Left kidney (tissue), 2 donors: ENCODE results near the gene KLC1. TPM values are rescaled to one million over a fixed set of nuclear protein-coding genes. Genes with fewer than 3 reads are reported as not detected.
"Not testable (repeated sequence)": the region's sequence is repeated elsewhere in the genome, so short reads cannot be mapped to it uniquely, and the experiment has no call there.

Experiments
- DNase-seq: peaks from one replicate; pipeline ENCODE4 v3.0.0-alpha.2; 2013
- polyA plus RNA-seq: library from polyadenylated mRNA; unstranded; fragments of 120-200 nt; gene quantifications from one replicate; pipeline ENCODE4 v1.2.1, GENCODE V29; 2013; ENCODE audit not compliant: insufficient read length

The KLC1 gene
- polyA plus RNA-seq, 1 donor = 138 TPM

DNA sequence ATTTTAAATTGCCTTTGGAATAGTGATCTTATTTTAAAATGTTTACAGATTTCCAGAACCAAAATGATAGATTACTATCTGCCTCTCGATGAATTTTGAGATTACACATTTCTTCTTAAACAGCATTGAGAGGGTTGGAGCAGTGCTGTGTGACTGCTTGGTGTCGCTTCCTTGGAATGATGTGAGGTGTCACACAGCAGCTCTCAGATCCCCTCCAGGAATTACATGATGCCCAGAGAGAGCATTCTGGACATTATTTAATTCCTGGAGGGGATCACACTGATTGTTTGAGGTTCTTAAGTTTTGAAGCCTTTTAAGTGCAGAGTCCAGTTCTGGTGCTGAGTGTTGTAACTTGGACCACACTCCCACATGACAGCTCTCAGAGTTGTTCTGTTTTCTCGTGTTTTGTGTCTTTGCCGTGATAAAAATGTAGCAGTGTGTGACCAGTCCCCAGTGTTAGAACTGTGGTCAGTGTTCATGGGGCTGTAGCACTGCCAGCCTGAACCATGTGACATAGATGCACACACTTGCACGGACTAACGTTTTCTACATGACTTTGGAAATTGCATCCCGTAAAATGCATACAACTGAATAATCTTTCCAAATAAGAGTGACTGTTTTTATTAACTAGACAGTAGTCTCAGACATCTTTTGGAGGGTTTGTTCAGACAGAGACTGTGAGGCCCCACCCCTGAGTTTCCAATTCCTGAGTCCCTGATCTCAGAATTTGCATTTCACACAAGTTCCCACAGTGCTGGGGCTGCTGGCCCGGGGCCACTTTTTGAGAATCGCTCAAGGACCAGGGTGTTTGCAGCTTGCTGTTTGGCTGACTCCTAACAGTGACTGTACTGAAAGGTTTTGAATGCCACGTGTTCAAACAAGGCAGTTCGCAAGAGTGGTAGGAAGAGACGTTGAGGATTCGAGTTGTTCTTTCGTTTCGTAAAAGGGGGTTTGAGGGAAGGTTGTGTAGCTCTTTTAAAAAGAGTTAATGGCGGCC lies 60.2 kb downstream of the KLC1 start:
- no peak for DNase-seq

DNA sequence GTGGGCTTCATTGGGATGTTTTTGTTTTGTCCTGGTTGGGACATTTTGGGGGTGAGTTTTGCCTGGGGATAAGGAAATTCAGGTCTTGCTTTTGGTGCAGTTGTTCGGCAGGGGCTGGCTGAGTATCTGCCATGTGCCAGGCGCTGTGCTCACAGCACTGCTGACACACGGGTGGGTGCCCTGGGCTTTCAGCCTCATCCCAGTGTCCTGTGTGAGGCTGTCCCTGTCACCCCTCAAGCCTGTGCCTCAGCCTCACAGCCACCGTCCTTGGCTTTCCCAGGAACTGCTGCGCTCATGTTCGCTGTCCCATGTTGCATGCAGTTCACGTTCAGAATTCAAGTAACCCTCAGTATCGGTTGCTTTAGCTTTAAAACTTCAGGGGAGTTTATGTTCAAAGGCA lies 61.3 kb downstream of the KLC1 start:
- DNase-seq = no peak

DNA sequence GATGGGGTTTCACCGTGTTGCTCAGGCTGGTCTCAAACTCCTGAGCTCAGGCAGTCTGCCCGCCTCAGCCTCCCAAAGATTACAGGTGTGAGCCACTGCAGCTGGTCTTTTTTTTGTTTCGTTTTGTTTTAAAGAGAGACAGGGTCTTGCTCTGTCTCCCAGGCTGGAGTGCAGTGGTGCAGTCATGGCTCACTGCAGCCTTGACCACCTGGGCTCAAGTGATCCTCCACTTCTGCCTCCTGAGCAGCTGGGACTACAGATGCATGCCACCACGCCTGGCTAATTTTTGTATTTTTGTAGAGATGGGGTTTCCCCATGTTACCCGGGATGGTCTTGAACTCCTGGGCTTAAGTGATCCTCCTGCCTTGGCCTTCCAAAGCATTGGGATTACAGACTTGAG lies 62.6 kb downstream of the KLC1 start:
- DNase-seq = not testable (repeated sequence)

DNA sequence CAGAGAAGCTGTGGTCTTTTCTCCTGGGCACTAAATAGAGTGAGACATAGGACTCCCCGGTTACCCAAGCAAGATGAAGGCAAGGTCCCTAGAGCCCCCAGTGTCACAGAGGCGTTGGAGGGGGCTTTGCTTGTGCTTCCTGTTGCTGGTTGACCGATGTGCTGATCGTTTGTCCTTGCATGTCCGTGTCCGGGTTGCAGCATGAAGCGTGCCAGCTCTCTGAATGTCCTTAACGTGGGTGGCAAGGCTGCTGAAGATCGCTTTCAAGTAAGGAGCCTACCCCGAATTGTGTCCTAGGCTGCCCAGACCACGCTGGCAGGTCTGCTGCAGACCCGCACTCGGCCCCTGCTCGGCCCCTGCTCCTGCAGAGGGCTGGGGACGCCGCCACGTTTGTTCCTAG lies 63.1 kb downstream of the KLC1 start:
- DNase-seq = no peak

DNA sequence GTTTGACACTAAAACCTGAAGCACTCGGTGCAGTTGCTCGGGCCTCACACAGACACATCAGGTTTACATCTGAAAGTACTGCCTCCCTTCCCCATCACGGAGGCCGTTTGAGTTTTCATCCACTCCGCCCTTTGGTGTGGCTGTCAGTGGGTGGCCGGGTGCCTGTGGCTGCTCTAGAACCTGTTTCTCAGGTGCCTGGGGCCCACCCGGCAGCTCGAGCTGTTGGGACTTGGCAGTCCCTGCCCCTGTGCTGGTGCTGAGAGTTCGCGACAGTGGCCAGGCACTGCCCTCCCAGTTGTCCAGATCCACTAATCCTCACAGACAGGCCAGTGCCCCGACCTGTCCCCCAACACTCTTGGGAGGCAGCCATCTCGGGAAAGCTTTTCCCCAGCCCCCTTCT lies 63.9 kb downstream of the KLC1 start:
- DNase-seq = no peak

DNA sequence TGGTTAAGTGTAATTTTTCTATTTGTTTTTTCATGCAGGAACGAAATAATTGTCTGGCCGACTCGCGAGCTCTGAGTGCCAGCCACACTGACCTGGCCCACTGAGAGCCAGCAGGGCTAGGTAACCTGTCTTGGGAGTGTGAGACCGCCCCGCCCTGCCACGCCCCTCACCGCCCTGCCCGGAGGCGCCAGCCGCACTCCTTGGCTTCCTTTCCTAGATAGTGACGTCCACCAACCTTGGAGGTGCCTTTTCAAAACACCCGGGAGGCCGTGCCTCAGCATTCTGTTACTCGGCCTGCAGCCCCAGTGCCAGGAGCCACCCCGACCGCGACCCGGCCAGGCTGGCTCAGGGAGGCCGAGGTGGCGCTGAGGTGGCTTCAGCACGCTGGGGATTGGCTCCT lies 64.5 kb downstream of the KLC1 start:
- no peak for DNase-seq

DNA sequence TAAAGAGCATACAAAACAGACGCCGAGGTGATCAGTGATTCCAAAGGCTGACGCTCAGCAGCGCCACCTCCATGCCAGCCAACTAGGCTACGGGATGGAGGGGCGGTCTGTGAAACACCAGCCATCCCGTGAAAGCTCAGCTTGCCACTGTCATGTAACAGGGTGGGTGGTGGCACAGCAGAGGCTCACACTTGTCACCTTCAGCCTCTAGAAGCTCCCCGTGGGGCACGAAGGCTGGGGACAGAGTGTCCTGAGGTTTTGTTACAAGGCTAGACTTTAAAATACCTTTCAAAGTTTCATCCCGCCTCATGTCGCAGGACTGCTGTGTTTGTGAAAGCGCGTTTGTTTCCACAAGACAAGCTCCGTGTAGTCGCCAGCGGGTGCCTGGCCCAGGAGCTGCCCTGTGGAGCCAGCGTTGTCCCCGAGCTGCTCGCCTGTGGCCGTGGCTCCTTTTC lies 65.6 kb downstream of the KLC1 start:
- no peak for DNase-seq

DNA sequence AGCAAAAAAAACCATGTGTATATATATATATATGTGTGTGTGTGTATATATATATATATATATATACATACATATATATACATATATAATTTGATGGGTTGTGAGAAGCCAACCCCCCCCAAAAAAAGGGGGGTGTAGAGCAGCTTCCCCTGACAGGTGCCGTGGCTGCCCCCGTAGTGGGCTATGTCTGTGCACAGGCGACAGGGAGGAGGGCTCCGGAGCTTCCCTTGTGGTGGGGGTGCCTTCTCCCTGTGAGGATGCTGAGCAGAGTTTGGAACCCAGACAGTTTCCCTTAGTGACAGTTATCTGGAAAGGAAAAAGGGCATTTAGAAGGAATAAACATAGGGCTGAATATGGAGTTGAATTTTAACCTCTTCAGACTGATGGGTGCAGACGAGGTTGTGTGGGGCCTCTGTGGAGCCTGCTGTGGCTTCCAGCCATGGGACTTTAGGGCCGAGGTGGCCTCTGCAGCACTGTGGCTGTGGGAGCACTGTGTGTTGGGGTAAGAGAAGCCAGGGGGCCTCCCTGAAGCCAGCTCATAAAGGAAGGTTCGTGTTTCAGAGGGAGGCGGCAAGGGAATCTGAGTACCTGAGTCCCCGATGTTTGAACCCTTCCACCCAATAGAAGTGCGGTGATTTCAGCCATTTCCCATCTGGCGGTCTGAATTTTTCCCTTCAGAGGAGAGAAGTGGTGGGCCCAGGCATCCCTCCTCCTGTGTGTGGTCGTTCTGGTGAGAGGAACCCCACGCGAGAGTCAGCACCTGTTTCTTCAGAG lies 66.5 kb downstream of the KLC1 start:
- no peak for DNase-seq

DNA sequence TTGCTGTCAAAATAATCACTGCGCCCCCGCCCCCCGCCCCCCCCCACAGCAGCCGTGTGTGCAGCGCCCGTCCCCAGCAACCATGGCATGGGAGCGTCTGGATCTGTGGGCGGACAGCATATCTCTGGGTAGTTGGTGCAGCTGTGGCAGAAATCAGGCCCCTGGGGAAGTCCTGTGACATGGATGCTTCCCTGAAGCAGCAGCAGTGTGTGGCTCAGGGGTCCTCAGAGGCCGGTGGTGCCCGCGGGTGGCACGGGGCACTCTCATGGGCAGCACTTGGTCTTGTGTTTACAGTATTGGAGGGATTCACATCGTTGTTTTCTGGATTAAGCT lies 67.0 kb downstream of the KLC1 start:
- no peak for DNase-seq

DNA sequence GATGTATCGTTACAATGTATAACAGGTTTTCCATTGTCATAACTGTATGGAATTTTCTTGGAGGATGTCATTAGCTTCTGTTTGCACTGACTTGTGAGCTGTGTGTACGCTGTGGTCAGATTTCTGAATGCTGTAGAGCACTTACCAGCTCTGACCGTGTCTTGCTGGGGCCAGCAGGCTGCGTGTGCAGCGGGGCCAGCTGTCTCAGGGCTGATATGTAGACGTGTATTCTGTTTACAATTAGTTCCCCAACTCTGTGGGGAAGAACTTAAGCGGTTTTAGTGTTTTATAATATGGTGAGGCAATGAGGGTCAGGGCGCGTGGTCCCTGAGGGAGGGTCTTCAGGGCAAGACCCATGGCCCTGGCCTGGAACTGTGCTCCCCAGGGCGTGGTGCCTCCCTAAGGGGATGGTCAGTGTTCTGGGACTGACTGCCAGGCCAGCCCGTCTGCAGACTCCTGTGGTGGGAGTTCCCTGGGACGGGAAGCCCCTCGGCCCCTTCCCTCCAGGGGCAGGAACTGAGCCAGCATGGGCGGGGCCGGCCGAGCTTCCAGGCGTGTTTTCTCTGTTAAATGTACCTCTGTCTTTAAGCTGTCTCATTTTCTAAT lies 67.6 kb downstream of the KLC1 start:
- peak; percentile 29 for DNase-seq

DNA sequence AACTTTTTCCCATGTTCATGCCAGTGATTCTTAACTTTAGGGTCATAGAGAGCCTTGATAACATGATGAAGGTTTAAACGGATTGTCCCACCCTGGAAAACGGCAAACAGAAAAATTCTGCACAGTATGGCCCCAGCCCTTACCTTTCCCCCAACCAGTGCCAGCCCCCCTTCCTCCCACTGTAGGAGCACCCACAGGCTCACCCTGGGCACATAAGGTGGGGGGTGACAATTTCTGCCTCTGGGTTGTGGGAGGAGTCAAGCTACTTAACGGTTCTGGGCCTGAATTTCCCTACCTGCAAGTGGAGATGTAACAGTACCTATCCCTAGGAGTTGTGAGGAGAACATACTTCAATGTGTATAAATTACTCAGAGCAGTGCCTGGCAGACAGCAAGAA lies 68.2 kb downstream of the KLC1 start:
- DNase-seq = no peak

DNA sequence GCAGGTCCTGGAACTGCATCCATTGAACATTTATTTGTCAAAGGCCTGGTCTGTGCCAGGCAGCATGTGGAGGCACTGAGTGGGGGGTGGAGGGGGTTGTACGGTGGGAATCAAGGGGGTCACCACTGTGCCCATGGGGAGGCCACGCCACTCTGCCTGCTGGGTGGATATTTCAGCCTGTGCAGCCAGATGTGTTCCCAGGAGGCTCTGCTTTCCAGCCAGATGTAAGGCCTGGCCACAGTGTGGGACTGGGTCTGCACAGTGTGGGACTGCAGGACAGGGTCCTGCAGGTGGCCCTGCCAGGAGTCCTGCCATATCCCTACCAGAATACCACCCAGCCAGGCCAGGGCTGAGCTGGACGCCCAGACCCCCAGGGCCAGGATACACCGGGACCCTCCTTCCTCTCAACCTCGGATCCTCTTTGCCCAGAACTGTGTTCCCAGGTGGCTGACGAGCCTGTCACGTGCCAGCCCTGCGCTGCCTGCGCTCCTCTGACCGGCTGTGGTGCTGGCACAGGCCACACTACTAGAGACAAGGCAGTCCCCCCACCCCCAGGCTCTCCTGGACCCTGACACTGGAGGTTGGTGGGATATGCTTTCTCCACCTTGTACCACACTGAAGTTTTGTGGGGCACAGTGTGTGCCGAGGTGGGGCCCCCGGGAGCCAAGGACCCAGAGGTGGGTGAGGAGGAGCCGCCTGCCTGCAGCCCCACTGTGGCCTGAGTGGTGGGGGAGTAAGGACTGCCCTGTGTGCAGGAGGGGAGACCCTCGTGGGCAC lies 68.8 kb downstream of the KLC1 start:
- no peak for DNase-seq

DNA sequence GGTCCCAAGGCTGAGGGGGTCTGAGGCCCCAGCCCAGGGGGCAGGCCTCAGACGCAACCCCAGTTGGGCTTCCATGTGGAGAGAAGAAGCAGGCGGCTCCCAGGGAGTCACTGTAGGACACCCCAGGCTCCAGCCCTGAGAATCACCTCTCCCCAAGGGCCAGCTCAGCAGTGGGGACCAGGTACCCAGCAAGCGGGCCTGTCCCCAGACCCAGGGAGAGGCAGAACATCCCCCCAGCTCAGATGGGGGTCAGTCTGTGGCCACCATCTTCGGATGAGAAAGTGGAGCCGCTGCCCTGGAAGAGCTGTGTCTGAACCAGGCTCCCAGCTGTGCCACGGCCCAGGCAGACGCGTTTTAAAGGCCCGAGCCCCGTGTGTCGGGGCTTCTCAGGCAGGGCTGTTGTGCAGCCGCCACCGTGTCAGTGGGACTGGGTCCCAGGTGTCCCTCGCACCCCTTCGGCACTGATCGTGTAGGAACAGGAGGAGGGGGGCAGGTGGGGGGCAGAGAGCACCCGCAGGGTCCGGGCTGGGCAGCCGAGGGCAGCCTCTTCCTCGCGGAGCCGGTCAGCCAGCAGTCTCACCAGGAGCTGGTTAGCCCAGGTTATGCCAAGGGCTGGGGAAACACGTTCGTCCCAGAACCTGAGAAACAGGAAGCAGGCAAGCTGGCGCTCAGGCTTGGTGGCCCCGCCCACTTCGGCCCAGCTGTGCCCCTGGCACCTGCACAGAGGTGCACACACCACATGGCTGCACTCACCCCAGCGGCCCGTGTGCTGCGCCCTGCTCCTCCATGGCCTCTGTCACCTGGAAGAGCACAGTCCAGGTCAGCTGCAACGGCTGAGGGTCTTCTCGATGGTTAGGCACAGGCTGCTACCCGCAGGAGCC lies 69.6 kb downstream of the KLC1 start:
- DNase-seq = no peak

DNA sequence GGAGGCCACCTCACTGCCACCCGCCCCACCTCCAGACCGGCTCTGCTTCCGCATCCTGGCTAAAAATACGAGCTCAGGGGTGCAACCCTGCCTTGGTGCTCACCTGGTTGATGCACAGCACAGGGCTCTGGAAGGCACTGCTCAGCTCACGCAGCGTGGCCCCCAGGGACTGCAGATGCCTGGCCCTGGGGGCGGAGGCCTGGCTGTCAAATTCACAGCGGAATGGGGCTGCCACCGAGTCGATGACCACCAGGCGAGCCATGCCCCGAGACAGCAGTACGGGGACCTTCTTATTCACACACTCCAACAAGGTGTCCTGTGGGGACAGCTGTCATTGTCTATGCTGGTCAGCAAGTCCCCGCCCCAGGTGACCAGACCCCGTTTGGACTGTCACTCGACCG lies 70.2 kb downstream of the KLC1 start:
- DNase-seq = no peak

DNA sequence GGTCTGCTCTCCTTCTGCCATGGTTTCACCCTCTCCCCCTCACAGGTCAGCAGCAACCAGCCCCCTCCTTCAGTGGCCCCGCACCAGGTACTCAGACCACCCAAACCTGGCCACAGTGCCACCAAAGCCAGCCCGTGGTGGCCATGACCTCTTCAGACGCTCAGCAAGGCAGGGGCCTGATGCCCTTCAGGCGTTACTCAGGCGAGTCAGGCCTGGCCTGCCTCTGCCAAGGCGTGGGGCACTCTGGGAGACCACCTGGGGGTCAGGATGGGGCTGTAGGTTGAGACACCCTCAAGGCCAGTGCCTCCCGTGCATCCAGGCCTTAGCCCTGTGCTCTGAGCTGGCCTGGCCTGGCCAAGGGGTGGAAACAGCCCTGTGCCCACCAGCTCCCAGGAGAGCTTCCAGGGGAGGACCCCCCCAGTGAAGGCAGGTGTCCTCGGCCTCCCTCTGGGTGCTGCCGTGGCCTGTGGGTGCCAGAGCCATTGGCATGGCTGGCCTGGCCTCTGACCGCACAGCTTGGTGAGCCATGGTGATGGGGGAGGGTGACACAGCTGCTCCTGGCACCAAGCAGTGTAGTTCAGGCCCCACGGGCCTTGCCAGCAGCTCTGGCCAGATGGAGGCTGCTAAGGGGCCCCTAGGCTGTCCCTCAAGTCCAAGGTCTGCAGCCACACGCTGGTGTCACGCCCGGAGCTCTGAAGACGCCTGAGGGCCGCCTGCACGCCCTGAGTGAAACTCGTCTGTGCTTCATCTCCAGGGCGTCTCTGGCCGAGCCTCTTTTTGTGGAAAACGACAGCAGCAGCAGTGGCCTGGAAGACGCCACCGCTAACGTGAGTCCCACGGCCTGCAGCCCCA lies 71.1 kb downstream of the KLC1 start:
- DNase-seq = no peak

DNA sequence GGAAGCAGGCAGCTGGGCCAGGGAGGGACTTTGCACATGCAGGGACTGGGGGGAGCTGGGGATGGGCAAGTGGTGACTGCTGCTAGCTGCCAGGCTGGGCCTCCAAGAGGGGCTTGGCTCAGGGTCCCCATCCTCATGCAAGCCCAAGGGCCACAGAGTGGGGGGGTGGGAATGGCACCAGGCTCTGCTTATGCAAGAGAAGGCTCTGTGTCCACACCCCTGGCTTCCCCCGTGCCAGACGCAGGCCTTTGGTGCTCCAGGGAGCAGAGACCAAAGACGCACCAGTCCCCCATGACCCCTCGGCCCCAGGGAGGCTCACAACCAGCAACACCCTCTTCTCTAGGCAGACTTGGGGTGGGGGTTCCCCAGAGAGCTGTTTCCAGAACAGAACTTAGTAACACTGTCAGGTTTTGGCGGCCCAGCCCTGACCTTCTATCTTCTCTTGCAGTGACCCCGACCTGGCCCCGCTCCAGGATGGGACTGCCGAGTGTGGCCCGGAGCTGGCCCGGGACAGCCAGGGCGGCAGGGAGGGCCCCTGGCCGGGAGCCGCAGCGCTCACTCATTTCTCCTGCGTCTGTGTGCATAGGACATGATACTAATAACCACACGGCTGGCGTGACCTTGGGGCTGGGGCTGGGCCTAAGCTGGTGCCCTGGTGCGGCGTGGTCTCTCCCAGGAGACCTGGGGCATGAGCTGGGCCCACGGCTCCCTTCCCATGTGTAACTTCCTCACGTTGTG lies 71.9 kb downstream of the KLC1 start:
- no peak for DNase-seq

DNA sequence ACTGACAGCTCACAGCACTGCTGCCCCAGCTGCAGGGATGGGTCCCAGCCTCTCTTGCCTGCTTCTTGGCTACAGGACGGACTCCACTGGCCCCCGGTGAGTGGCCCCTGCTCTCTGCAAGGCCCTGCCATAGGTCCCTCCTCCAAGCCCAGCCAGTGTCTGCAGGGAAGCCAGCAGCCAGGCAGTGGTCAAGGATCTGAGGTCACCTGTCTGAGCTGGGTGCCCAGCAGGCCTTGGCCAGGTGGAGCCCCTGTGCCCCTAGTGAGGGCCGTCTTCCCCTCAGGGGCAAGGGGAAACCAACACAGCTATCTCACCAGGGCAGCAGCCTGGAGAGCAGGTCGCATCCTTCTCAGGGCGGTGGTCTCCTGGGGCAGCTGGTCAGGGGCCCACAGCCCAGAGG lies 73.1 kb downstream of the KLC1 start:
- DNase-seq = no peak

DNA sequence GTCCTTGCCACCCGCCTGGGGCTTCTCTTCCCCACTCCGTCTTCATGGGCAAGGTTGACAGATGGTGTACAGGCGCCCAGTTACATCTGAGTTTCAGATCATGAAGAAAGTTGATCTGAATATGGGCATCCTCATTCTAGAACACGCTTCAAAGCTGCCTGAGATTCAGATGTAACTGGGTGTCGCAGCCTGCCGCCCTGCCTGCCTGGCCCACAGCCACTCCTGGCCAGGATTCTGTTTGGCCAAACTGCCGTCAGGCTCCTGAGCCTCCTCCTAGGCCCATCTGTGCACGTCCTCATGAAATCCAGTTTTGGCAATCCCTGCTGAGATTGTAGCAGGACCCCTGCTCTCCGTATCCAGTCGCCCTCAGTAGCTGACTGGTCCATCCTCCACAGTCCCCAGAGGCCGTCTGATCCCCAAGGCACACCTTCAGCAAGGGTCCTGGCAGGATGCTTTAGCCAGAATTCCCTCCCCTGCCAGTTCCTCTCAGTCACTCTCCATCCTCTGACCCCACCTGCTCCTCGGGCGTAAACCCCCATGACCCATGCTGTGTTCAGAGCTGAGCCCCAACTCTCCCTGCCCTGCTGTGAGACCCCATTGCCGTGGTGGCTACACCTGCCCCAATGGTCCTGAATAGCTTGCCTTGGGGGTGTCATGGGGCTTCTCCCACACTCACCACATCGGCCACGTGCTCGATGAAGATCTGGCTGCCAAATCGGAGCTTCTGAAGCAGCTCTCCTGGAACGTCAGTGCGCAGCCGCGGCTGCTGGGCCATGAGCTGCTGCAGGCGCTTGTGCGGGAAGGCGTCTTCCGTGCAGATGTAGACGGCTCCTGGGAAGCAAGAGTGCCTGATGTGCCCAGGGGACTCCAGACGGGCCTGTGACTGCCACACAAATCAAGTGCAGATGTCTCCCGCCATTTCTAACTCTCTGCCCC lies 73.8 kb downstream of the KLC1 start:
- no peak for DNase-seq
